HG03039 (cell line): ENCODE data around the gene SRXN1.

ENCODE experiments used
- ATAC-seq: cut with Tn5 transposase; IDR thresholded peaks from one replicate; pipeline ENCODE4 v1.9.1; 2021; ENCODE audit warnings: mild to moderate bottlenecking, moderate library complexity; ENCODE audit not compliant: unreplicated experiment

Gene SRXN1

GRCh38 chr20:675453-676314, 22.7 kb upstream of the SRXN1 start, which contains the start of gene SCRT2:
Gene SCRT2, minus strand, starts transcription at chr20:675802. Its CDS starts 201 bp downstream, at chr20:675601.
- ATAC-seq, result no peak

- ATAC-seq, result no peak
These were observed 22.0 kb upstream of the SRXN1 start for GRCh38 chr20:675033-675452.

- no peak for ATAC-seq
These were observed 20.6 kb upstream of the SRXN1 start for GRCh38 chr20:673603-674001.

GRCh38 chr20:672963-673602, 20.1 kb upstream of the SRXN1 start:
- no peak for ATAC-seq

- no peak for ATAC-seq
These were observed 18.4 kb upstream of the SRXN1 start for GRCh38 chr20:671252-672030.

- ATAC-seq, result no peak
These were observed 16.6 kb upstream of the SRXN1 start for GRCh38 chr20:669573-669972.

- no peak for ATAC-seq
These were observed 15.6 kb upstream of the SRXN1 start for GRCh38 chr20:668638-669037.

- ATAC-seq, result no peak
These were observed 15.1 kb upstream of the SRXN1 start for GRCh38 chr20:668050-668449.

GRCh38 chr20:667351-668034, 14.5 kb upstream of the SRXN1 start:
- ATAC-seq, result no peak

- ATAC-seq, result no peak
These were observed 13.9 kb upstream of the SRXN1 start for GRCh38 chr20:666877-667276.

GRCh38 chr20:665276-665675, 12.3 kb upstream of the SRXN1 start:
- ATAC-seq, result no peak

GRCh38 chr20:664576-664975, 11.6 kb upstream of the SRXN1 start:
- no peak for ATAC-seq

GRCh38 chr20:664151-664550, 11.2 kb upstream of the SRXN1 start:
- no peak for ATAC-seq

GRCh38 chr20:663315-664090, 10.5 kb upstream of the SRXN1 start:
- no peak for ATAC-seq

GRCh38 chr20:662277-663192, 9.5 kb upstream of the SRXN1 start:
- ATAC-seq, result no peak

- ATAC-seq, result no peak
These were observed 8.7 kb upstream of the SRXN1 start for GRCh38 chr20:661474-662270.

GRCh38 chr20:658731-659291, 5.8 kb upstream of the SRXN1 start:
- no peak for ATAC-seq

GRCh38 chr20:658202-658601, 5.2 kb upstream of the SRXN1 start:
- ATAC-seq, result no peak
